GM19397 (cell line): Measurements from ENCODE around the gene PRR5.
"Not testable (repeated sequence)": the region's sequence is repeated elsewhere in the genome, so short reads cannot be mapped to it uniquely, and the experiment has no call there.

Source experiments
- ATAC-seq: cut with Tn5 transposase; IDR thresholded peaks from one replicate; pipeline ENCODE4 v1.9.1; 2021; ENCODE audit warnings: mild to moderate bottlenecking, moderate library complexity; ENCODE audit not compliant: unreplicated experiment

Gene PRR5

GRCh38 chr22:44673406-44673805, 28.6 kb upstream of the PRR5 start:
- ATAC-seq = no peak

GRCh38 chr22:44676066-44676440, 26.0 kb upstream of the PRR5 start:
- ATAC-seq = not testable (repeated sequence)

- ATAC-seq = no peak
Measured at GRCh38 chr22:44676441-44677352, 25.3 kb upstream of the PRR5 start.

GRCh38 chr22:44677353-44677840, 24.6 kb upstream of the PRR5 start:
- no peak for ATAC-seq

GRCh38 chr22:44677871-44678555, 24.0 kb upstream of the PRR5 start:
- no peak for ATAC-seq

- no peak for ATAC-seq
Measured at GRCh38 chr22:44678556-44679305, 23.3 kb upstream of the PRR5 start.

- ATAC-seq = not testable (repeated sequence)
Measured at GRCh38 chr22:44679306-44679647, 22.7 kb upstream of the PRR5 start.

- no peak for ATAC-seq
Measured at GRCh38 chr22:44680058-44680457, 21.9 kb upstream of the PRR5 start.

GRCh38 chr22:44680481-44680894, 21.5 kb upstream of the PRR5 start:
- ATAC-seq = no peak

GRCh38 chr22:44682556-44683168, 19.3 kb upstream of the PRR5 start:
- no peak for ATAC-seq

- ATAC-seq = no peak
Measured at GRCh38 chr22:44683237-44683636, 18.8 kb upstream of the PRR5 start.

GRCh38 chr22:44683881-44684280, 18.1 kb upstream of the PRR5 start:
- no peak for ATAC-seq

- ATAC-seq = peak; percentile 46
Measured at GRCh38 chr22:44684506-44685383, 17.3 kb upstream of the PRR5 start.

GRCh38 chr22:44685384-44686056, 16.5 kb upstream of the PRR5 start:
- no peak for ATAC-seq

GRCh38 chr22:44686873-44687600, 15.0 kb upstream of the PRR5 start:
- no peak for ATAC-seq

GRCh38 chr22:44689173-44689572, 12.8 kb upstream of the PRR5 start:
- no peak for ATAC-seq

GRCh38 chr22:44689915-44690524, 12.0 kb upstream of the PRR5 start:
- ATAC-seq = no peak
